HG03460 (cell line): ENCODE measurements around the gene FNBP1.

ENCODE experiments used
- ATAC-seq: cut with Tn5 transposase; IDR thresholded peaks from one replicate; pipeline ENCODE4 v1.9.1; 2021; ENCODE audit not compliant: unreplicated experiment

Gene FNBP1

GRCh38 chr9:129879991-129880653, 162.9 kb downstream of the FNBP1 start:
- ATAC-seq, result no peak

GRCh38 chr9:129879103-129879699, 163.8 kb downstream of the FNBP1 start:
- no peak for ATAC-seq

GRCh38 chr9:129878291-129878690, 164.7 kb downstream of the FNBP1 start:
- no peak for ATAC-seq

- ATAC-seq, result no peak
These were observed 166.2 kb downstream of the FNBP1 start for GRCh38 chr9:129876815-129877214.

- ATAC-seq, result no peak
These were observed 167.1 kb downstream of the FNBP1 start for GRCh38 chr9:129875687-129876395.

- no peak for ATAC-seq
These were observed 167.8 kb downstream of the FNBP1 start for GRCh38 chr9:129875181-129875611.

GRCh38 chr9:129874261-129875101, 168.5 kb downstream of the FNBP1 start:
- ATAC-seq, result no peak

GRCh38 chr9:129873563-129874190, 169.3 kb downstream of the FNBP1 start:
- no peak for ATAC-seq

GRCh38 chr9:129871046-129871445, 171.9 kb downstream of the FNBP1 start:
- no peak for ATAC-seq

GRCh38 chr9:129869585-129870501, 173.1 kb downstream of the FNBP1 start:
- no peak for ATAC-seq

GRCh38 chr9:129868872-129869486, 174.0 kb downstream of the FNBP1 start:
- no peak for ATAC-seq

GRCh38 chr9:129868023-129868871, 174.7 kb downstream of the FNBP1 start:
- no peak for ATAC-seq

- ATAC-seq, result no peak
These were observed 175.6 kb downstream of the FNBP1 start for GRCh38 chr9:129867136-129868022.

GRCh38 chr9:129866394-129867135, 176.4 kb downstream of the FNBP1 start:
- ATAC-seq, result no peak

- no peak for ATAC-seq
These were observed 177.2 kb downstream of the FNBP1 start for GRCh38 chr9:129865668-129866320.

- ATAC-seq, result no peak
These were observed 177.9 kb downstream of the FNBP1 start for GRCh38 chr9:129864991-129865647.
